Activated T-helper 2 cell treated with anti-CD3 and anti-CD28 coated beads, Interferon-gamma antibody, Interleukin-2, Interleukin-4, amounts not matched to agents 10 μg/mL and 5 μg/mL and 100 μg/mL, durations not matched to agents 14 hours and 24 hours and 36 hours (primary cell): ENCODE results near the gene ATRIP. TPM values are rescaled to one million over a fixed set of nuclear protein-coding genes. Genes with fewer than 3 reads are reported as not detected.

Source experiments
- DNase-seq: peaks from one replicate; pipeline ENCODE4 v3.0.0; 2021; ENCODE audit warnings: low spot score
- H3K27ac Mint-ChIP-seq: one replicate; pipeline ENCODE4 v1.8.0; 2021; ENCODE audit warnings: mixed read lengths
- H3K27me3 Mint-ChIP-seq: one replicate; pipeline ENCODE4 v1.8.0; 2021; ENCODE audit warnings: low read depth, mixed read lengths
- H3K36me3 Mint-ChIP-seq: one replicate; pipeline ENCODE4 v1.8.0; 2021; ENCODE audit warnings: low read depth, mixed read lengths
- H3K4me1 Mint-ChIP-seq: one replicate; pipeline ENCODE4 v1.8.0; 2021; ENCODE audit warnings: low read depth, mixed read lengths
- H3K4me3 Mint-ChIP-seq: one replicate; pipeline ENCODE4 v1.8.0; 2021; ENCODE audit warnings: low read depth, mild to moderate bottlenecking, moderate library complexity, mixed read lengths
- H3K9me3 Mint-ChIP-seq: one replicate; pipeline ENCODE4 v1.8.0; 2021; ENCODE audit warnings: mixed read lengths
- intact Hi-C: fragments of 100-400 bp; cut with micrococcal nuclease; formaldehyde crosslinking; loops from one replicate; pipeline ENCODE4 v1.15.1; 2023
- total RNA-seq: library from RNA; stranded (reverse); gene quantifications from 2 replicates; pipeline ENCODE4 v1.2.3, GENCODE V29; 2022

The ATRIP gene
- total RNA-seq, 1 donor from 2014 or later: 16.9 TPM

- no peak overlapping the region for H3K27ac Mint-ChIP-seq
- no peaks in the 10 kb centered on the region for H3K36me3 Mint-ChIP-seq
- H3K9me3 Mint-ChIP-seq: no peaks in the 10 kb centered on the region
- intact Hi-C loops: no loop called here
- no peaks in the 10 kb centered on the region for H3K27me3 Mint-ChIP-seq
- H3K4me3 Mint-ChIP-seq: no peak overlapping the region
- DNase-seq: no peak
- H3K4me1 Mint-ChIP-seq: no peaks in the 10 kb centered on the region
Observed at GRCh38 chr3:48413611-48414010, 32.9 kb upstream of the ATRIP start.

- H3K4me1 Mint-ChIP-seq: no peaks in the 10 kb centered on the region
- no peaks in the 10 kb centered on the region for H3K36me3 Mint-ChIP-seq
- no peak overlapping the region for H3K4me3 Mint-ChIP-seq
- no peaks in the 10 kb centered on the region for H3K27me3 Mint-ChIP-seq
- DNase-seq: no peak
- no peak overlapping the region for H3K27ac Mint-ChIP-seq
- H3K9me3 Mint-ChIP-seq: no peaks in the 10 kb centered on the region
- intact Hi-C loops: no loop called here
Observed at GRCh38 chr3:48414376-48415250, 31.9 kb upstream of the ATRIP start.

DNA sequence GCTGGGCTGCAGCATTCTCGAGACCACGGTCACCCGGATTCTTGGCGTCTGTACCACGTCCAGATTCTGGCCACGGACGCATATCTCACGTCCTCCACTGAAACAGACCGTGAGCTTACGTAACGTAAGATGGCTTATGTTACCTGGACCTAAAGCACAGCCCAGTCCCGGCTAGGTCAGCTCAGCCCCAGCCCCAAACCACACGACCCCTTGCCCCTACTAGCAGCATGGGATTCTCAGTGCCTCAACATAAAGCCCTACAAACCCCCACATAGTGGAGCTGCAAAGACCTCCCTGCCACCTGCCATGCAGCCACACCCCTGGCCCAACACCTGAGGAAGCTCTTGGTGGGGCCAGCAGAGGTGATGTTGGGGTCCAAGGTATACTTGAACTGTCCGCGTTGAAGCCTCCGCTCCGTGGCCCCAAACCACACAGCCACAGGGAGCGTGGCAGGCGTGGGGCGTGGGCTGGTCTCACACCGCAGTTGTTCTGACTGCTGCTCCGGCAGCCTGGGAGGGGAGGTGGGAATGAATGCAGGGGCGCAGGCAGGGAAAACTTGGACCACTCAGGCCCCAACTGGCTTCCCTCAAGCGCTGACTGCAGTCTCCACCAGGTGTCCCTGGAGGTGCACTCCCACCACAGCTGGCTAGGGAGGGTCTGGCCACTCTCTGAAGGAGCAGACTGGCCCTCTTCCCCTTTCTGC lies 31.1 kb upstream of the ATRIP start:
- Mint-ChIP-seq H3K27ac (no peak overlapping the region), H3K4me1 (no peaks in the 10 kb centered on the region), H3K36me3 (no peaks in the 10 kb centered on the region), H3K4me3 (no peak overlapping the region), H3K27me3 (no peaks in the 10 kb centered on the region), H3K9me3 (no peaks in the 10 kb centered on the region)
- intact Hi-C loops: no loop called here
- no peak for DNase-seq

DNA sequence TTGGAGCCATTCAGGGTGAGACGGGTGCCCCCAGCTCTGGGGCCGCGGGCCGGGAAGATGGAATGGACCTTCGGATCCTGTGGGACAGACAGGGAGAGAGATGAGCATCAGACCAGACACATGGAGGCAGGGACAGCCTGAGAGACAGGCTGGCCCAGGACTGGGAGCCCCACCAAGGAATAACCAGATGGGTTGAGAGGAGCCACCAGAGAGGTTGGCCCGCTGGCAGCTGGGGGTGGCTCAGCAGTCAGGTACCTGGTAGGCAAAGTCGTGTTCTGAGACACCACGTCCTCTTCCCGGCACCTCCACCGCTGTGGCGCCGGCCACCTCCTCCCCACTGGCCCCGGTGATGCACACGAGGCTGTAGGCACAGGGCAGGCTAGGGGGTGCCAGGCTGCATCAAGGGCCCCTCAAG lies 30.4 kb upstream of the ATRIP start:
- H3K27ac Mint-ChIP-seq: no peak overlapping the region
- no peak for DNase-seq
- no peaks in the 10 kb centered on the region for H3K4me1 Mint-ChIP-seq
- H3K4me3 Mint-ChIP-seq: no peak overlapping the region
- no peaks in the 10 kb centered on the region for H3K27me3 Mint-ChIP-seq
- no peaks in the 10 kb centered on the region for H3K9me3 Mint-ChIP-seq
- H3K36me3 Mint-ChIP-seq: no peaks in the 10 kb centered on the region
- intact Hi-C loops: no loop called here

DNA sequence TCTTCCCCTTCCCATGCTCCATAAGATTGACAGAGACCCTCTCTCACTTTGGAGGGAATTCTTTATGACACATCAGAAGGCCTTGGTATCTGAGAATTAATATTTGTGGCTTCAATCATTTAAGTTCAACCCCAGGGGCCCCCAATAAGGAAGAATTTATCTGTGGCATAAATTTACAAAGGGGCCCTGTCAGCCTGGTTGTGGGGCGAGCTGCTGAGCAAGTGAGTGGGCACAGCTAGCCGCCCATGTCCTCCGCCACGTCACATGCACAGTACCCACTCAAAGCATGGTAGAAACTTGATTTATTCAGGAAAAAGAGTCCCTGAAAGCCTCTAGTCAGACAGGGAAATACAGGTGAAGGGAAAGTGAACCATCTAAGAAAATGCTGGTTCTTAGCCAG lies 30.0 kb upstream of the ATRIP start:
- DNase-seq: no peak
- Mint-ChIP-seq H3K36me3 (no peaks in the 10 kb centered on the region), H3K27me3 (no peaks in the 10 kb centered on the region), H3K27ac (no peak overlapping the region), H3K9me3 (no peaks in the 10 kb centered on the region), H3K4me1 (no peaks in the 10 kb centered on the region), H3K4me3 (no peak overlapping the region)
- intact Hi-C loops: no loop called here

DNA sequence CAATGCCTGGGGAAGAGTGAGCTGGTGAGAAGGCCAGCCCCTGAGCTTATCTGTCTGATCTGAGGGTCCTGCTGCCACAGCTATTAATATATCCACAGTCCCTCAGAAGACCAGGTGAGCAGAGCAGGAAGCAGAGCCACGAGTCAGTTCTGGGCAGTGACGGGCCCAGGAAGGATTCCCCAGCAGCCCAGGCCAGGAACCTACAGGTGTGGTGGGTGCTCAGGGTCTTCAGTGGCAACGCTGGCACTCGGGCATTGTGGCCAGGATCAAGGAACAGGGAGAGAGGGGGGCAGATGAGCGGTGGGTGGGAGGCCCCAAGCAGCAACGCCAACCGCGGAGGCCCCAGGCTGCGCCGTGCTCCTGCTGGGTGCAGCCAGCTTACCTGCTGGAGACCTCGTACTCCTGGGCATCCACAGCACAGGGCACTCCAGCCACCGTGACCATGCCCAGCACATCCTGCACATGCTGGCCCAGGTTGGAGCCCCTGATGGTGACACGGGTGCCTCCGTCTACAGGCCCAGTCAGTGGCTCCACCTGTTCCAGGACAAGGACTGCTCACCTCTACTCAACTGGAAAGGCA lies 28.9 kb upstream of the ATRIP start:
- Mint-ChIP-seq H3K27me3 (no peaks in the 10 kb centered on the region), H3K9me3 (no peaks in the 10 kb centered on the region), H3K36me3 (no peaks in the 10 kb centered on the region), H3K4me1 (no peaks in the 10 kb centered on the region), H3K27ac (no peak overlapping the region), H3K4me3 (no peak overlapping the region)
- no peak for DNase-seq
- intact Hi-C loops: no loop called here

- H3K27me3 Mint-ChIP-seq: no peaks in the 10 kb centered on the region
- intact Hi-C loops: no loop called here
- no peaks in the 10 kb centered on the region for H3K36me3 Mint-ChIP-seq
- no peak overlapping the region for H3K4me3 Mint-ChIP-seq
- H3K4me1 Mint-ChIP-seq: no peaks in the 10 kb centered on the region
- no peak overlapping the region for H3K27ac Mint-ChIP-seq
- H3K9me3 Mint-ChIP-seq: no peaks in the 10 kb centered on the region
- no peak for DNase-seq
Observed at GRCh38 chr3:48418140-48418539, 28.4 kb upstream of the ATRIP start.

GRCh38 chr3:48418651-48419050 lies 27.9 kb upstream of the ATRIP start:
- intact Hi-C loops: no loop called here
- H3K27me3 Mint-ChIP-seq: no peaks in the 10 kb centered on the region
- H3K4me3 Mint-ChIP-seq: no peak overlapping the region
- DNase-seq: no peak
- no peaks in the 10 kb centered on the region for H3K4me1 Mint-ChIP-seq
- no peaks in the 10 kb centered on the region for H3K9me3 Mint-ChIP-seq
- H3K36me3 Mint-ChIP-seq: no peaks in the 10 kb centered on the region
- H3K27ac Mint-ChIP-seq: no peak overlapping the region

DNA sequence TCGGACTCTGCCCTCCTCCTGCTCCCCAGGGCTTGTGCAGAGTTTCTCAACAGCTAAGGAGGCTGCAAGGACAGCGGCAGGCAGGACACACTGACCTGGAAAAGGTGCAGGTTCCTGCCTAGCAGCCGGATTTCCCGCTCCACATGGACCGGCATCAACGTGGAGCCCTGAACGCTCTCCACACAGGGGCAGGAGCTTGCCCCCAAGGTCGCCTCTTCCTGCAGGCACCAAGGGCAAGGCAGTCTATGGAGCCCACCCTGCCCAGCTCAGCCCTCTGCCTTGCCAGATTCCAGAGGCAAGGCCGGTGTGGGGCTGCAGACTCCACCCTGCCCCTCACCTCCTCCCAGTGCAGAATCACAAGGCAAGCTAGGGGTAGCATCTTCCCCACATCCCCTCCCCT lies 27.4 kb upstream of the ATRIP start:
- H3K9me3 Mint-ChIP-seq: no peaks in the 10 kb centered on the region
- no peaks in the 10 kb centered on the region for H3K27me3 Mint-ChIP-seq
- H3K4me1 Mint-ChIP-seq: no peaks in the 10 kb centered on the region
- DNase-seq: no peak
- H3K27ac Mint-ChIP-seq: no peak overlapping the region
- no peaks in the 10 kb centered on the region for H3K36me3 Mint-ChIP-seq
- H3K4me3 Mint-ChIP-seq: no peak overlapping the region
- intact Hi-C loops: no loop called here

DNA sequence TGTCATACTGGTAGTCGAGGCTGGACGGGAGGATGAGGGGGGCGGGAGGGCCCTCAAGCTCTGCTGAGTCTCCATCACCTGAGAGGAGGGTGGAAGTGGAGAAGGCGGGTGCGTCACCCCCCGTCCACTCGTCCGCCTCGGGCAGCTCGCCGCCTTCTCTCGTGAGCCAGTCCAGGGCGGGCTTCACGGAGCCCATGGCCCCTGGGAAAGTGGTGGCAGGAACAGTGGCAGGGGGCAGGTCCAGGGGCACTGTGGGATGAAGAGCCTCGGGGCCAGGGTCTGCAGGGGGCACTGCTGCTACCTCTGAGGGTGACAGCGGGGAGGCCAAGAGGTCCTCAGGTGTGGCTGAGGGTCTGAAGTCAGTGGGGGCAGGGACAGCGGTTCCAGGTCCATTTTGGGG lies 26.9 kb upstream of the ATRIP start:
- H3K4me3 Mint-ChIP-seq: no peak overlapping the region
- H3K36me3 Mint-ChIP-seq: no peaks in the 10 kb centered on the region
- intact Hi-C loops: no loop called here
- no peaks in the 10 kb centered on the region for H3K9me3 Mint-ChIP-seq
- H3K27me3 Mint-ChIP-seq: no peaks in the 10 kb centered on the region
- no peak overlapping the region for H3K27ac Mint-ChIP-seq
- DNase-seq: no peak
- H3K4me1 Mint-ChIP-seq: no peaks in the 10 kb centered on the region

GRCh38 chr3:48420561-48420960 lies 26.0 kb upstream of the ATRIP start:
- no peak overlapping the region for H3K27ac Mint-ChIP-seq

DNA sequence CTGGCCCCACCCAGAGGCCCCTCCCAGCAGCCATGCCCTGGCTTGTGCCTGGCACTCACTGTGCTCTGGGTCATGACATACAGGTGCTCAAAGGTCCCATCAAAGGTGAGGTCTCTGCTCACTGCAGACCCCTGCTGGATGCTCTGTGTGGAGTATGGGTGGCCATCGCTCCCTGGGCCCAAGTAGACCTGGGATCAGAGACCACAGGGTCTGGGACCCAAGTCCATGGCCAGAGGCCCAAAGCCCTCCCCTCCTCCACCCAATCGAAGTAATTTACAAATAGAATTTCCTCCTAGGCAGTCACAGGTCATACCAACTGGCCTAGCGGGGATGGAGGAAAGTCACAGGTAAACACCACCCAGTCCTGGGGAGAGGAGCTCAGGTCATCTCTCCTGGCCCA lies 24.3 kb upstream of the ATRIP start:
- Mint-ChIP-seq H3K9me3 (no peaks in the 10 kb centered on the region), H3K27me3 (peaks cover 4% of the 10 kb centered on the region), H3K36me3 (no peaks in the 10 kb centered on the region), H3K27ac (no peak overlapping the region), H3K4me3 (no peak overlapping the region), H3K4me1 (no peaks in the 10 kb centered on the region)
- intact Hi-C loops: no loop called here
- DNase-seq: no peak

More at GRCh38 chr3:48420561-48420960, 26.0 kb upstream of the ATRIP start:
- no peaks in the 10 kb centered on the region for H3K4me1 Mint-ChIP-seq
- DNase-seq: no peak
- H3K9me3 Mint-ChIP-seq: no peaks in the 10 kb centered on the region
- H3K4me3 Mint-ChIP-seq: no peak overlapping the region
- H3K36me3 Mint-ChIP-seq: no peaks in the 10 kb centered on the region
- intact Hi-C loops: no loop called here
- no peaks in the 10 kb centered on the region for H3K27me3 Mint-ChIP-seq

GRCh38 chr3:48422681-48423080 lies 23.9 kb upstream of the ATRIP start:
- H3K36me3 Mint-ChIP-seq: no peaks in the 10 kb centered on the region
- peaks cover 8% of the 10 kb centered on the region for H3K27me3 Mint-ChIP-seq
- no peaks in the 10 kb centered on the region for H3K4me1 Mint-ChIP-seq
- intact Hi-C loops: no loop called here
- DNase-seq: no peak
- H3K27ac Mint-ChIP-seq: no peak overlapping the region
- no peaks in the 10 kb centered on the region for H3K9me3 Mint-ChIP-seq
- no peak overlapping the region for H3K4me3 Mint-ChIP-seq
